HG02759 (cell line): Measurements from ENCODE around the gene CAVIN3.

Source experiments
- ATAC-seq: cut with Tn5 transposase; IDR thresholded peaks from one replicate; pipeline ENCODE4 v1.9.1; 2021; ENCODE audit warnings: mild to moderate bottlenecking, moderate library complexity; ENCODE audit not compliant: unreplicated experiment

CAVIN3 gene

DNA sequence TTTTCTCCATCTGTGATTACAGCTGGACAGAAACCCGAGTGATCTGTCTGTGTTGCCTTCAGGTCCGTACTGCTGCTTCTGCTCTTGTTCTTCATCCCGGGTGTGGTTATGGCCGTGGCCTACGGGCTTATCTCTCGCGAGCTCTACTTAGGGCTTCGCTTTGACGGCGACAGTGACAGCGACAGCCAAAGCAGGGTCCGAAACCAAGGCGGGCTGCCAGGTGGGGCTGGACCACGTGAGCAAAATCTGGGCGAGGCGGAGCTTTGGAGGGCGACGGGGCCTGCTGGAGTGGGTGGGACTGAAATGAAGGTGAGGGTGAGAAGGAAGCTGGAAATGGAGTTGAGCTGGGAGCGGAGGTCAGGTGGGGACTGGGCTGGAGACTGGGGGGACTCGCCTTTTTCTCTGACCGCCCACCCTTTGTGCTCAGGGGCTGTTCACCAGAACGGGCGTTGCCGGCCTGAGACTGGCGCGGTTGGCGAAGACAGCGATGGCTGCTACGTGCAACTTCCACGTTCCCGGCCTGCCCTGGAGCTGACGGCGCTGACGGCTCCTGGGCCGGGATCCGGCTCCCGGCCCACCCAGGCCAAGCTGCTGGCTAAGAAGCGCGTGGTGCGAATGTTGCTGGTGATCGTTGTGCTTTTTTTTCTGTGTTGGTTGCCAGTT, 49.6 kb downstream of the CAVIN3 start:
- ATAC-seq, result no peak

DNA sequence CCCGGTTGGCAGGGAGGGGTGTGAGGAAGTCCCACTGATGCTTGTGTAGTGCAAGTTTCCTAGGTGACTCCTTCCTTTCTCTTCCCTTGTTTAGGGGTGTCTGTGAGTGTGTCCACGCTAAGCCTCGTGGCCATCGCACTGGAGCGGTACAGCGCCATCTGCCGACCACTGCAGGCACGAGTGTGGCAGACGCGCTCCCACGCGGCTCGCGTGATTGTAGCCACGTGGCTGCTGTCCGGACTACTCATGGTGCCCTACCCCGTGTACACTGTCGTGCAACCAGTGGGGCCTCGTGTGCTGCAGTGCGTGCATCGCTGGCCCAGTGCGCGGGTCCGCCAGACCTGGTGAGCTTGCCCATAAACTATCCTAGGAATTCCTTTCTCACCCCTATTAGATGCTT, 50.3 kb downstream of the CAVIN3 start:
- ATAC-seq, result no peak
